ENCODE data around the gene HAUS7.

The HAUS7 gene

GRCh38 chrX:153454901-153455550 is 15.3 kb downstream of the HAUS7 start:
- DNase-seq (ENCODE audit: low read depth), result no peak
- no peak for TF ChIP-seq CTCF (IDR thresholded peaks at IDR 0.05; ENCODE audit: low read depth, low read length, missing control alignments)
- H3K4me3 ChIP-seq (ENCODE audit: low read depth, low read length), result no peak overlapping the region

- no peak for TF ChIP-seq CTCF (IDR thresholded peaks at IDR 0.05; ENCODE audit: low read depth, low read length, missing control alignments)
- H3K4me3 ChIP-seq (ENCODE audit: low read depth, low read length), result no peak overlapping the region
- DNase-seq (ENCODE audit: low read depth), result no peak
Measured at GRCh38 chrX:153450949-153451277, 19.5 kb downstream of the HAUS7 start.

- DNase-seq (ENCODE audit: low read depth), result no peak
- H3K4me3 ChIP-seq (ENCODE audit: low read depth, low read length), result no peak overlapping the region
- no peak for TF ChIP-seq CTCF (IDR thresholded peaks at IDR 0.05; ENCODE audit: low read depth, low read length, missing control alignments)
Measured at GRCh38 chrX:153450114-153450948, 20.0 kb downstream of the HAUS7 start.

GRCh38 chrX:153449368-153450113 is 20.8 kb downstream of the HAUS7 start:
- no peak overlapping the region for H3K4me3 ChIP-seq (ENCODE audit: low read depth, low read length)
- no peak for DNase-seq (ENCODE audit: low read depth)
- no peak for TF ChIP-seq CTCF (IDR thresholded peaks at IDR 0.05; ENCODE audit: low read depth, low read length, missing control alignments)

- DNase-seq (ENCODE audit: low read depth), result no peak
- H3K4me3 ChIP-seq (ENCODE audit: low read depth, low read length), result no peak overlapping the region
- no peak for TF ChIP-seq CTCF (IDR thresholded peaks at IDR 0.05; ENCODE audit: low read depth, low read length, missing control alignments)
Measured at GRCh38 chrX:153448556-153449367, 21.6 kb downstream of the HAUS7 start.

GRCh38 chrX:153447581-153447960 is 22.8 kb downstream of the HAUS7 start:
- DNase-seq (ENCODE audit: low read depth), result no peak
- no peak for TF ChIP-seq CTCF (IDR thresholded peaks at IDR 0.05; ENCODE audit: low read depth, low read length, missing control alignments)
- no peak overlapping the region for H3K4me3 ChIP-seq (ENCODE audit: low read depth, low read length)

Data from GM12864 (cell line).